CD4-positive, alpha-beta T cell treated with Interleukin-21 for 1 hour (primary cell): ENCODE data around the gene UBN1.

Experiments
- DNase-seq: peaks from one replicate; pipeline ENCODE4 v3.0.0-alpha.2; 2020

Gene UBN1

GRCh38 chr16:4860727-4861342, 13.6 kb downstream of the UBN1 start:
- no peak for DNase-seq

- DNase-seq = no peak
These were observed 15.4 kb downstream of the UBN1 start for GRCh38 chr16:4862639-4863038.

- no peak for DNase-seq
These were observed 17.4 kb downstream of the UBN1 start for GRCh38 chr16:4864728-4865127.

GRCh38 chr16:4865231-4865860, 18.1 kb downstream of the UBN1 start:
- no peak for DNase-seq

GRCh38 chr16:4866586-4866985, 19.3 kb downstream of the UBN1 start:
- DNase-seq = no peak

- DNase-seq = no peak
These were observed 20.7 kb downstream of the UBN1 start for GRCh38 chr16:4868026-4868425.

GRCh38 chr16:4868535-4868934, 21.3 kb downstream of the UBN1 start:
- no peak for DNase-seq

GRCh38 chr16:4869147-4869805, 22.0 kb downstream of the UBN1 start:
- DNase-seq = no peak

GRCh38 chr16:4870138-4870671, 22.9 kb downstream of the UBN1 start:
- no peak for DNase-seq

- DNase-seq = no peak
These were observed 23.8 kb downstream of the UBN1 start for GRCh38 chr16:4871071-4871470.

- DNase-seq = no peak
These were observed 25.8 kb downstream of the UBN1 start for GRCh38 chr16:4873091-4873490.

- no peak for DNase-seq
These were observed 27.4 kb downstream of the UBN1 start for GRCh38 chr16:4874666-4875065.

- no peak for DNase-seq
These were observed 29.5 kb downstream of the UBN1 start for GRCh38 chr16:4876646-4877379.

GRCh38 chr16:4877380-4877685, 30.1 kb downstream of the UBN1 start:
- DNase-seq = no peak

- DNase-seq = no peak
These were observed 31.8 kb downstream of the UBN1 start for GRCh38 chr16:4879049-4879448.

GRCh38 chr16:4880006-4880580, 32.8 kb downstream of the UBN1 start:
- no peak for DNase-seq

GRCh38 chr16:4882000-4882632, 34.8 kb downstream of the UBN1 start:
- no peak for DNase-seq

- no peak for DNase-seq
These were observed 35.5 kb downstream of the UBN1 start for GRCh38 chr16:4882633-4883285.

GRCh38 chr16:4883501-4883900, 36.2 kb downstream of the UBN1 start:
- no peak for DNase-seq

GRCh38 chr16:4884209-4884608, 36.9 kb downstream of the UBN1 start:
- DNase-seq = no peak

- DNase-seq = no peak
These were observed 37.9 kb downstream of the UBN1 start for GRCh38 chr16:4884972-4885874.
